DMS153 treated with DMSO at 0.1 percent for 48 hours (cell line): Measurements from ENCODE around the gene HAPLN2.
A peak's percentile ranks its signal among the peaks of the same experiment; 100 is the strongest.
"Not testable (repeated sequence)": the region's sequence is repeated elsewhere in the genome, so short reads cannot be mapped to it uniquely, and the experiment has no call there.

Experiments used
- DNase-seq: peaks from one replicate; lab custom pipeline; 2025; ENCODE audit not compliant: unreplicated experiment; lab: John Stamatoyannopoulos, UW

Gene HAPLN2

DNA sequence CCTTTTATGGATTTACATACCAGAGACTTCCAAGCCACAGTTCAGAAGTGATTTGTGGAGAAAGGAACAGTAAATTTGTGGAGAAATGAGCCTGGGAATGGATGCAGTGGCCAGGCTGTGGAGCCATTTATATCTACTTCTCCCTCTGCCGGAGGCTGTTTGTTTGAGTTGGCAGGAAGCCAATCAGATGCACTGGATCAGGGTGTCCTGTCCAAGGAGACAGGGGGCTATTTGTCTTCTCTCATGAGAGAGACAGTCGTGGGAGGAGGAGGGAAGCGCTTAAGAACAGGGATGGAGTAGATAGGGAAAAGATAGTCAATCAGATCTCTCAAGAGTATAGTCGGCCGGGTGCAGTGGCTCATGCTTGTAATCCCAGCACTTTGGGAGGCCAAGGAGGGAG lies 2.8 kb upstream of the HAPLN2 start:
- peak; percentile 42 for DNase-seq

DNA sequence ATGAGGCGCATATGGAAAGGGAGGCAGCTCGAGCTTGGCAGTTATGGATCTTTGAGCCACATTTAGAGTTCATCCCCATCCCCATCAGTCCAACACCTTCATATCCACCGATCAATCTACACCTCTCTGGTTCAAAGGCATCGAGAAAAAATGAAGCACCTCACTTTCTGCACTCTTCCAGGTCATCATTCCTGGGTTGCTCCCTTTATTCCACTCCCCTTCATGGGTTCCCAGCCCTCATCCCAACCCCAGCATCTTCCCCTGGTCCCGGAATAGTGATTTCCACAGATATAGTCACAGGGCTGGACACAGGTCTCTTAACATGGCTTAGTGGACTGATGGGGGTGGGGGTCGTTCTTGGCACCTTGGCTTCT lies 354 bp downstream of the HAPLN2 start:
- no peak for DNase-seq

DNA sequence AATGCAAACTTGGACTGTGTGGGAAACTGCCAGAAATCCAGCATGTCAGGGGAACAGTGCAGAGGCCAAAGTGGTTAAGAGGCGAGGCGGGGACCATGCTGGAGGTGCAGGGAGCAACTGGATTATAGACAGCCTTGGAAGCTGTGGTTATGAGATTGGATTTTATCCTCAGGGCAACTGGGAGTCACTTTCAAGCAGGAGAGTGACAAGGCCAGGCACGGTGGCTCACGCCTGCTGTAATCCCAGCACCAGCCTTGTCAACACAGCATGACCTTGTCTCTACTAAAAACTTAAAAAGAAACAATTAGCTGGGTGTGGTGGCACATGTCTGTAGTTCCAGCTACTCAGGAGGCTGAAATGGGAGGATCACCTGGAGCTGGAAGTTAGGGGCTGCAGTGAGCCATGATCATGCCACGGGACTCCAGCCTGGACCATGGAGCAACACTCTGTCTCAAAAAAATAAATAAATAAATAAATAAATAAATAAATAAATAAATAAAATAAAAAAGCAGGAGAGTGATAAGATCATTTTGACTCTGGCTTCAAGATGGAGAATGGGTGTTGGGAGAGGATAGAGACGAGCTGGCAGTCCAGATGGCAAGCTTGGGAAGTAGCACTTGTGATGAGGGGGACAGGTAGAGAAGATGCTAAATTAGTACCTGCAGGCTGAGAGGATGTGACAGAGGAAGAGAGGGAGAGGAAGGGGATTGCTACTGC lies 3.5 kb downstream of the HAPLN2 start:
- DNase-seq: no peak

DNA sequence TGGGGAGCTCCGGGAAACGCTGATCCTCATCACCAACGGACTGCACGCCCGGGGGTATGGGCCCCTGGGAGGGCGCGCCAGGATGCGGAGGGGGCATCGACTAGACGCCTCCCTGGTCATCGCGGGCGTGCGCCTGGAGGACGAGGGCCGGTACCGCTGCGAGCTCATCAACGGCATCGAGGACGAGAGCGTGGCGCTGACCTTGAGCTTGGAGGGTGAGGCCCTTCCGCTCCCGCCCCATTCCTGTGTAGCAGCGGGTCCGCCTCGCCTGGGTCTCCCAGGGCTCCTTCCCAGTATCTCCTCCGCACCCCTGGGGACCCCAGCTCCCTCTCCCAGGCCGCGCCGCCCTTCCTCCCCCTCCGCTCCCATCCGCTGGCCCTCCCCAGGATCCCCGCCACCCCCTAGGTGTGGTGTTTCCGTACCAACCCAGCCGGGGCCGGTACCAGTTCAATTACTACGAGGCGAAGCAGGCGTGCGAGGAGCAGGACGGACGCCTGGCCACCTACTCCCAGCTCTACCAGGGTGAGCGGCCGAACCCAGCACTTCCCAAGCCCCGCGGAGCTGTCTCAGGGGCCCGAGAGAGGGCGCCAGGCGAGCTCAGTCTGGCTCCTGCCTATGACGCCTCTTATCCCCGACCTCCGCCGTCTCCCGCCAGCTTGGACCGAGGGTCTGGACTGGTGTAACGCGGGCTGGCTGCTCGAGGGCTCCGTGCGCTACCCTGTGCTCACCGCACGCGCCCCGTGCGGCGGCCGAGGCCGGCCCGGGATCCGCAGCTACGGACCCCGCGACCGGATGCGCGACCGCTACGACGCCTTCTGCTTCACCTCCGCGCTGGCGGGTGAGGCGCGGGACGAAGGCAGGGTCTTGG lies 5.0 kb downstream of the HAPLN2 start:
- DNase-seq: peak; percentile 59

DNA sequence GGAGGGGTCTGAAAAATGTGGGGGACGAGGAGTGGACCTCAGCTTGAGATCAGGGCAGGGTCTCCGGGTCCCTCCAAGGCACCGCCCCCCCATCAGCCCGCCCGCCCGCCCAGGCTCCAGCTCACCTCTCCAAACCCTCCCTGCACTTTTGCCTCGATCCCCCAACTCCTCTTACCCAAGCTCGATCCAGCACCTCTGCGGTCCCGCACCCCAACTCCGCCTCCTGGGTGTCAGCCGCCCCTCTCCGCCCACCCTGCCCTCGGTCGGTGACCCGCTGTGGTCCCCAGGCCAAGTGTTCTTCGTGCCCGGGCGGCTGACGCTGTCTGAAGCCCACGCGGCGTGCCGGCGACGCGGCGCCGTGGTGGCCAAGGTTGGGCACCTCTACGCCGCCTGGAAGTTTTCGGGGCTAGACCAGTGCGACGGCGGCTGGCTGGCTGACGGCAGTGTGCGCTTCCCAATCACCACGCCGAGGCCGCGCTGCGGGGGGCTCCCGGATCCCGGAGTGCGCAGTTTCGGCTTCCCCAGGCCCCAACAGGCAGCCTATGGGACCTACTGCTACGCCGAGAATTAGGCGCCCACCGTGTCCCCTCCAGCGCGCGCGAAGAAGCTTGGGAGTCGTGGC lies 5.7 kb downstream of the HAPLN2 start:
- DNase-seq: no peak

DNA sequence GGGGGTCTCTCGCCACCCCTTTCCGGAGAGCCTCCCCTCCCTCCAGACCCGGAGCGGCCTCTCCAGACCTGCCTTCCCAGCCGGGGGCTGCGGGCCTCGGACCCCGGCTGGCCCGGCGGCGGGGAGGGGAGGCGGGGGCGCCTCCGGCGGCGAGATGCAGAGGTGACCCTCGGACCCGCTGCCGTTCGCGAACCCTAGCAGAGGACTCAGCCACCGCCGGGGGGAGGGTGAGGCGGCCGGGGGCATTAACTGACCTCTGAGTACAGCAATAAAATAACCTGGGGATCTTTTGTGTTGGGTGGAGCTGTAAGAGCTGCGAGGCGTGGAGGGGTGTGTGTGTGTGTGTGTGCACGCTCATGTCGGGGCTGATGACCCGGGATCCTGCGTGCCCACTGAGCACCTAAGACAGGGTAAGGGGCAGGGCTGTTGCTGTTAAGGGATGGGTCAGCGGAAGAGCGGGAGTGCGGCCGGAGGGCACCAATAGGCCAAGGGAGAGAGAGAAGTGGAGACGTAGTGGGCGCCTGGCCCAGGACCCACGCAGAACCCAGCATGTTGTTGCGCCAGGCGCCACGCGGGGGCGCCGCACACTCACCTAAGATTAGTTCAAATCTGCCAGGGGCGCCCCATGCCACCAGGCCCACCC lies 6.3 kb downstream of the HAPLN2 start:
- DNase-seq: peak; percentile 30

DNA sequence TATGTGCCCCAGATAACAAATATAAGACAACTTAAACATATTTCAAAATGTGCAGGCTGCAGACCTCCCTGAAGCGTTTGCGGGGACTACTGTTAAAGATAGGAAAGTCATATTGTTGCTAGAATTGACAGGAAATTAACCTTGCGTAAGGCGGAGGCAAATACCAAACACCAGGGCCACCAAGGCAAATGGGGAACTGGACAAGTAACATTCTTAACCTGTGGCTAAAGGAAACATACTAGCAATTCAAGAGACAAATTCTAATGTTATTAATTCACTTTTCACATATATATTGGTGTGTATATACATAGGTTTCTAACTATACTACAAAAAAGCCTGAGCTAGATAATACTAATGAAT lies 6.8 kb downstream of the HAPLN2 start:
- no peak for DNase-seq

DNA sequence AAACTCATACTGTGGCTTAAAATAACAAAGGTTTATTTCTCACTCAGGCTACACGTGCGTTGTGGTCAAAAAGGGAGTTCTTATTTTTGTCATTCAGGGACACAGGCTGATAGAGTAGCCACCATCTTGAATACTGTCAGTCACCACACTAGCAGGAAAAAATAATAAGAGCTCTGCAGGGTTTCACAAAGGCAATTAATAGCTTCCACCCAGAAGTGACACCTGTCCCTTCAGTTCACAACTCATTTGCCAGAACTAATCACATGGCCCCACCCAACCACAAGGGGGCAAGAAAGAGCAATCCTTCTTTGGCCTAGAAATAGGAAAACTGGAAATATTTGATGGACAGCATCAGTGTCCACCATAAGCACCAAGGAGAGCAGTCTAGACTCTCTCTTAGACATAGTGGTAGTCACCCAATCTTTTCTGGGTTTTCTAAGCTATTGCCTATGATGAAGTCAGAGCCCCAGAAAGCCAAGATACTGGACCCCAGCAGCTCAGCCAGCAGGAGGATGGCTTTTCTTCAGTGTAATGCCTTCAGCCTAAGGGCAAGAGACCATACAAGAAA lies 8.2 kb downstream of the HAPLN2 start:
- DNase-seq: peak; percentile 39

DNA sequence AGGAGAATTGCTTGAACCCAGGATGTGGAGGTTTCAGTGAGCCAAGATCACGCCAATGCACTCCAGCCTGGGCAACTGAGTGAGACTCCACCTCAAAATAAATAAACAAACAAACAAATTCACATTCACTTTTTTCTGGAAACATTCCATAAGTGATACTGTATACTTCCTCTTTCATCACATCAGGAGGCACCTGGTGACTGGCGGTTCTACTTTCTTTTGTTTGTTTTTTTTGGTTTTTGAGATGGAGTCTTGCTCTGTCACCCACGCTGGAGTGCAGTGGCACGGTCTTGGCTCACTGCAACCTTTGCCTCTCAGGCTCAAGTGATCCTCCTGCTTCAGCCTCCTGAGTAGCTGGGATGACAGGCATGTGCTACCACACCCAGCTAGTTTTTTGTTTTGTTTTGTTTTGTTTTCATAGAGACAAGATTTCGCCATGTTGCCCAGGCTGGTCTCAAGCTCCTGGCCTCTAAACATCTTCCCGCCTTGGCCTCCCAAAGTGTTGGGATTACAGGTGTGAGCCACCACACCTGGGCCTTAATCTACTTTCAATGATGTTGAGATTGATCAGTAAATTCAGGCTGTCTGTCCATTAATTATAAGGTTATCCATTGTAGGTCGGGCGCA lies 10.7 kb downstream of the HAPLN2 start:
- no peak for DNase-seq

DNA sequence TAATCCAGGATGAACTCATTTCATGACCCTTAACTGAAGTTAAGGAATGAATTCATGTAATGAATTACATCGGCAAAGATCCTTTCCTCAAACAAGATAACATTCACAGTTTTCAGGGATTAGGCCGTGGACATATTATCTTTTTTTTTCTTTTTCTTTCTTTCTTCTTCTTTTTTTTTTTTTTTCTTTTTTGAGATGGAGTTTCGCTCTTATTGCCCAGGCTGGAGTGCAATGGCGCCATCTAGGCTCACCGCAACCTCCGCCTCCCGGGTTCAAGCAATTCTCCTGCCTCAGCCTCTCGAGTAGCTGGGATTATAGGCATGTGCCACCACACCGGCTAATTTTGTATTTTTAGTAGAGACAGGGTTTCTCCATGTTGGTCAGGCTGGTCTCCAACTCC lies 11.9 kb downstream of the HAPLN2 start:
- not testable (repeated sequence) for DNase-seq

DNA sequence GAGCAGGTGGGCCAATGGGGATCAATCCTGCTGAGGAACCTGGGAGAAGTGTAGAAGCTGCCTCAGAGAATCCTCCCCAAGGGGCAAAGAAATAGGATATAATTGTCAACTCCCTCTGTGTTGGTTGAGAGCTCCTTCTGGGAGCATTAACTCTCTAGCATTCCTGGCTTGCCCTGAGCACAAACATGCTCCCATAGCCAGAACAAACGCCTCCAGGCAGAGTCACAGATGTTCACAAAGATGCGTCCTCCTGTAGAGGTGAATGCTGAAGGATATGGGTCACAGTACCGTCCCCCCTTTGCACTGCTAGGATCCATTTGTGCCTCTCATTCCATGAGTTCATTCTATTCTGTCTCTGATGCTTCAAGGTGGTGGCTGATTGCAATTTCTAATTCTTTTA lies 13.1 kb downstream of the HAPLN2 start:
- no peak for DNase-seq

DNA sequence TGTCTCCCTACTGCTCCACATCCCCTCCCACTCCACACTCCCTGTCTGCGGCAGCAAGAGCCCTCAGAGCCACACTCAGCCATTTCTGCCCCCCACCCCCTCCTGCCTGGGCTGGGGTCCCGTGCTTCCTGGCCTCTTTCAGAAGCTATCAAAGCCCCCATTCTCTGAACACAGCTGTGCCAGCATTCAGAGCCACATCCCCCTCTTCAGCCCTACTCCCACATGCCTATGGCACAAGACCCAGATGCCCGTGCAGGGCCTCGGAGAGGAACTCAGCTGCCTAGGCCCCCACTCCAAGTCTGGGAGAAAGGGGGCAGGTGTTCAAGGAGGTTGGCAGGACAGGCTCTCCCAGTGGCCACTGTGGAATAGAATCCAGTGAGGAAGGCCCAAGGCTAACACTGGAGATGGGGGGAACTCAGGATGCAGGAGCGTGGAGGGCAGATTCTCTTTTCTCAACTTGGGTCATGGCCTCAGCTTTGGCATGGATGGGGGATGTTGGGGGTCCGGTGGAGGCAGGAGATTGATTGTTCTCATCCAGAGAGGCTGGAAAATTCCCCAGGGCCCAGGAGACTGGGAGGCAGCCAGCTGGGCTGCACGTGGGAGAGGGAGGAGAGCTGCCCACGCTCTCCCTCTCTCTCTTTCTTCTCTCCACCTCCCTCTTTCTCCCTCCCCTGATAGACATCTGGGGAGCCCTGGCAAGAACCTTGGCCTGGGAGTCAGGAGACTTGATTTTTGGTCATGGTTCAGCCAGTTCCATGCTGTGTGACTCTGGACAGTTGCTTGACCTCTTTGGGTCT lies 19.2 kb downstream of the HAPLN2 start:
- DNase-seq: no peak

DNA sequence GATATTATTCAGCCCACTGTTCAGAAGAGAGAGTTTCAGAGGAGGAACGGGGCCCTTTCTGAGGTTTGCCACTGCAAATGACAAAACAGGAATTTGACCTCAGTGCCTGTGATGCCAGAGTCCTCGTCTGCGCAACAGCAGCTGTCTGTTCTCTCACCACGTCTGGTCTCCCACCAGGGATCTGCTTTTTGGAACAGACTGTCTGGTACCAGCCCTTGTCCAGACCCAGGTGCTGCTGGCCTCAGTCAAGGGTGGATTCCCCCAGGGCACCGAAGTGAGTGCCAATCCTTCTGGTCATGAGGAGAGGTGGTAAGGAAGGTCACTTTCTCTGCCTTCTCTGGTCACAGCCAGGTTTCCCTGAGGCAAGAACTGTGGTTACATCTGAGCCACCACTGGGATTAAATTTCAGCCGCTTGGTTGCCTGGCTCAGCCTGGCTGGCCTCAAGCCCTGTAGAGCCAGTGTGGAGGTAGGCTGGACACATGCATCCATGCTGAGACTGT lies 20.4 kb downstream of the HAPLN2 start:
- no peak for DNase-seq

DNA sequence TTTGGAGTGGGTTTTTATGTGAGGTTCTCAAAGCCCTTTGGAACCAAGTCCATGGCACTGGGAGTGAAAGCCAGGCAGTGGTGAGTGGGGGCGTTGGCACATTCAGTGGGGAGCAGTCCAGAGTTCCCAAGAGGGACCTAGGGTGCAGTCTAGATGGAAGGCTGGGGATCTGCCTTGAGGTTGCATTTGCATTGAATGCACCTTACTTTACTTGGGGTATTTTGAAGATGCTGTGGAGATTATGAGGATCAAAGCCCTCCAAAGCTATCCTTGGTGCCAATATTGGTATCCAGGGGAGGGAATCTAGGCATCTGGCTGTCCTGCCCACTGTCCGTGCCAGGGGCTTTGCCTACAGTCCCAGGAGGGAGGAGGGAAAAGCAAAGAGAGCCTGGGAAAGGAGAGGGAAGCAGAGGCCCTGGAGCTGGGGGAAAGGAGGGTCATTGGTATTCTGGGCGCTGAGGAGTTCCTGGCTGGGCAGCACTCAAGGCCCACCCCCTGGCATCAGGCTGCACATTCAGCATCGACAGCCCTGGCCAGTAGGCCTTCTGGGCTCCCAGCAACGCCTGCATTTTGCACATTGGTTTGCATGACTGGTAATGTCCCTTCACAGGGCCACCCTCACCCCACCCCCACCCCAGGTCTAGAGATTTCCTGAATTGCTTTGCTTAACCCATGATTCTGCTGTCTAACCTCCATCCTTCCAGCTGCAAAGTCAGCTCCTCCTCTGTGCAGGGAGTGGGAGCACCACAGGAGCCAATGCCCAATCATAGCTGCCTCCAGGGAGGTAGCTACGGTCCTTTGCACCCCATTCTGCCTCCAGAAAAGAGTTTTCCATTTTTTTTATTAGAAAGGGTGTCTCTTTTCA lies 21.9 kb downstream of the HAPLN2 start:
- DNase-seq: no peak

DNA sequence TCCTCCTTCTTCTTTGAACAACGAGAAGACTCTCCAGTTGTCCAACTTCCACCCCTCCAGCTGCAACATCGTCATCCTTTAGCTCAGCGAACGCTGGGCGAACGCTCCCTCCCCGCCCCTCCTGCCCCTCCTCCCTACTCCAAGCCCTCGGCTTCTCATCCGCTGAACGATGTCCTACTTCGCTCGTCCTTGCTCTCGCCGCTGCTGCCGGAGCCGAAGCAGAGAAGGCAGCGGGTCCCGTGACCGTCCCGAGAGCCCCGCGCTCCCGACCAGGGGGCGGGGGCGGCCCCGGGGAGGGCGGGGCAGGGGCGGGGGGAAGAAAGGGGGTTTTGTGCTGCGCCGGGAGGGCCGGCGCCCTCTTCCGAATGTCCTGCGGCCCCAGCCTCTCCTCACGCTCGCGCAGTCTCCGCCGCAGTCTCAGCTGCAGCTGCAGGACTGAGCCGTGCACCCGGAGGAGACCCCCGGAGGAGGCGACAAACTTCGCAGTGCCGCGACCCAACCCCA lies 22.6 kb downstream of the HAPLN2 start, which contains the start of gene BCAN:
Gene BCAN (plus strand): TSS at position 357 of the 504 bp plus-strand sequence. CDS start 3,938 bp downstream, outside the sequence.
- DNase-seq: no peak

DNA sequence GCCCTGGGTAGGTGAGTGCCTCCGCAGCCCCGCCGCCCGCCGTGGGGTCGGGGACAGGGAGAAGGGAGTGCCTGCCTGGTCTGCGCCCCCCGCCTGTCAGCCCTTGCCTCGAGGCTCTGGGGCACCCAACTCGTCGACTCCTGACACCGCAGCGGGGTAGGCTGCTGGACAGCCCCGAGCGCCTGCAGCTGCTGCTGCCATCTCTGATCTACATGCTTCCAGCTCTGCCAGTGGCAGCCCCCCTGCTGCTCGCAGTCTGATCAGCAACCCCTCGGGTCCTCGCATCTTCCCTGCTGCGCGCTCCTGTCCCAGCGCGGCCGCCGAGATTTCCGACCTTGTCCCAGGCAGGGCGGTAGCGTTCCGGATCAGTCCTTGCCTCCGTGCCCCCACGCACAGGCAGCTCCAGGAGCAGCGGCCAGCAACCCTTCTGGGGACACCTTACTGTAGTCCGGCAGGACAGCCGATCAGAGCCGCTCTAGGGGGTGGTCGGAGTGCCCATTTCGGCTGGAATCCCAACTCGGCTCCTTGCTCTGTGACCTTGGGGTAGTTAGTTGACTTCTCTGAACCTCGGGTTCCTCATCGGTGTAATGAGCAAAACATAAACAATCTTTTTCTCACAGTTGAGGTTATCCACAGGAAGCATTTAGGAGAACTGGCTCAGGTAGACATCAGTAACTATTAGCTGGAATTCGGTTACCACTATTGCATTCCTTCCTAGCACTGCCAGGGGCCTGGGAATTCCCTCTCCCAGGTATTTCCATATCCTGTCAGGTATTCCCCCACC lies 23.2 kb downstream of the HAPLN2 start:
- DNase-seq: no peak

DNA sequence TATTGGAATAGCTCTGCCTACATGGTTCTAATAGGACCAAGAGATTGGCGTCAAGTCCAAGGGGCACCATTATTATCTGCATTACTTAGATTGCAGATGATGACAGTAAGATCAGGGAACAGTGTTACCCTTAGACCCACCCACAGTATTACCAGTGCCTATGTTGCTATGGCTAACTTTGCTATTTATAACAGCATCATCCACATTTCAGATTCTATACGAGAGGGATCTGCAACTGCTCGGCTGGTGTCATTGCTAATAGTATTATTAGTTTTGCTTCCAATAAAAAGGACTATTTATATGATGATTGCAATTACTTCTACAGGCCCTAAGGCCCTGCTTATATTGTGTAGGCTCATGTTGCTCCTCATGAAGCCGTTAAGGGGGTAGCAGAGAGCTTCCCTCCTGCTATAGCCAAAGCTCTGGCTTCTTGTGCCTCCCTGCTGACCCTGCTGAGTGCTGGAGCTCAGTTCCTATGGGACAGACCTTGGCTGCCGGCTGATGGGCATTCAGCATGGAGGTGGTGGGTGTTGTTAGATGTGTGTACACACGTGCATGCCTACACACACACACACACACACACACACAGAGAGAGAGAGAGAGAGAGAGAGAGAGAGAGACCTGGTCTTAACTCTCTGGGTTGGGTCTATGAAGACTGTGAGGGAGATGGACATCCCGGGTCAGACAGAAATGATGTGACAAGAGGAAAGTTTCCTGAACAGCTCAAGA lies 24.0 kb downstream of the HAPLN2 start:
- no peak for DNase-seq
